Forelimb muscle (tissue), 1 donor: ENCODE measurements around the gene TCF4. TPM values are rescaled to one million over a fixed set of nuclear protein-coding genes. Genes with fewer than 3 reads are reported as not detected.

Experiments
- DNase-seq: peaks from one replicate; pipeline ENCODE4 v3.0.0-alpha.2; 2013; ENCODE audit warnings: low read depth
- polyA plus RNA-seq: library from polyadenylated mRNA; unstranded; fragments of 120-200 nt; gene quantifications from one replicate; pipeline ENCODE4 v1.2.1, GENCODE V29; 2013; ENCODE audit not compliant: insufficient read length

Gene TCF4
- polyA plus RNA-seq, 1 donor = 100 TPM

DNA sequence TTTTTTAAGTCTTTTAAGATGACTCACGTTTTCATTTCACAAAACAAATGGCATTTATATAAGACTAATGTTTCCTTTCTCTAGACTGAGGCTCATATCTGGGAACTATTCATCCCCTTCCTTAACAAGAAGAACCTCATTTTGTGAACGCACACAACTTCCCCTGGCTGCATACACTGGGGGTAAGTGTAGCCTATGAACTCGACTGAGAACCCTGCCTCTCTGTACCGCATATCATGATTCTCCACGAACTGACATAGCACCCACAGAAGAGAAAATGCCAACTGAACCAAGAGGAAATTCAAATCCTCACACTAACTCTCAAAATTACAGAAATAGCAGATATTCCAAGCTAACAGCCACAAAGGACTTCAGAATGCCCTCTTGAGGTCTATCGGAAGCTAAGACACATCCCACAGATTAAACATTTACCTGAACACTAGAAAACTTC is 236.7 kb downstream of the TCF4 start:
- DNase-seq = no peak

- DNase-seq = no peak
Measured at GRCh38 chr18:55349685-55350084, 238.3 kb downstream of the TCF4 start.

- DNase-seq = no peak
Measured at GRCh38 chr18:55346961-55347740, 240.8 kb downstream of the TCF4 start.

- DNase-seq = no peak
Measured at GRCh38 chr18:55346387-55346786, 241.6 kb downstream of the TCF4 start.

GRCh38 chr18:55345103-55345950 is 242.7 kb downstream of the TCF4 start:
- no peak for DNase-seq

GRCh38 chr18:55343396-55344073 is 244.5 kb downstream of the TCF4 start:
- DNase-seq = no peak

DNA sequence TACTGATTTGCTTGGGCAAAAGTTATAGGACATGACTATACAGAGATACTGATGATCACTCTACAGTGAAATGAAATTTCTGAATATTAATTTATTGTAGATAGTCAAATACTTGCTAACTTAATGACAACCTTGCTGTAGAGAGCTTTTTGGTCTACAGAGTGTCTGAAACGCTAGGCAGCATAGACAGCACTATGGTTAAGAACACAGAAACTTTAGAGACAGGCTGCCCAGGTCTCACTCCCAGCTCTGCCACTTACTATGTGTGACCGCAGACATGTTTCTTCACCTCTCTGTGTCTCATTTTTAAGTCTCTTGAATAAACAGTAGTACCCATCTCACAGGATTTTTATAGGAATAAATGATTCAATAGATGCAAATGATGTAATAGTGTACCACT is 247.0 kb downstream of the TCF4 start:
- no peak for DNase-seq

DNA sequence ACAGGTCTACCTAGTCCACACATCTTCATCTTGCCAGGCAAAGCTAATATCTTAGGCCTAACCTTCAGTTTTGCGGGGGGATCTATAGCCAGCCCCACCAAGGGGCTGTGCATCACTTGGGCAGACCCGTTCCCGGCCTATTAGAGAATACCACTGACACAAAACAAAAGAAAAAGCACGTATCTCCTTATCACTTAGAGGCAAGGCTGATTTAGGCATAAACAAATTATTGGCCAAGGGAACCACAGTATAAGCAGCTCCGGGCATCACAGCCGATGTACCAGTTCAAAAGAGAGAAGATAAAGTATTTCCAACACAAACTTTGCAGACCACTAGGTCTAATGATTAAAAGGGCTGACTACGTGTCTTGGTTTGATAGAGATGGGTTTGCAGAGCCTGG is 248.0 kb downstream of the TCF4 start:
- no peak for DNase-seq

- DNase-seq = no peak
Measured at GRCh38 chr18:55338978-55339650, 248.9 kb downstream of the TCF4 start.

GRCh38 chr18:55337908-55338521 is 250.0 kb downstream of the TCF4 start:
- no peak for DNase-seq

DNA sequence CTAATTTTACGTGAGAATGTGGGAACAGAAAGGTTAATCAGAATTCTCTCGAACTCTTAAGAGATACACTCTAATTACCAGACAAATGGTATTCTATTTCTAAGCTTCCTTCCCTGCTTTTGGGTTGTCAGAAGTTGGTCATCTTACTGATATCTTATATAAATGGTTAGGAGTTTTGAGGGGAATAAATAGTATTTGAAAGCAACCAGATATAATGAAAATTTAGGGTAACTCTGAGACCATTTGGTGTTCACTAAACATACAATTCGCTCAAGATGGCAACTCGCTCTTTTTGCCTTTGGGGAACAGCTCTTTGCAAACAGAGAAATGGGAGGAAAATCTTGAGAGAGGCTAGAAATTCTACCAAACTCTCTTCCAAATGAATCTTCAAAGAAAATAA is 250.9 kb downstream of the TCF4 start:
- no peak for DNase-seq

- DNase-seq = no peak
Measured at GRCh38 chr18:55336438-55337100, 251.4 kb downstream of the TCF4 start.

DNA sequence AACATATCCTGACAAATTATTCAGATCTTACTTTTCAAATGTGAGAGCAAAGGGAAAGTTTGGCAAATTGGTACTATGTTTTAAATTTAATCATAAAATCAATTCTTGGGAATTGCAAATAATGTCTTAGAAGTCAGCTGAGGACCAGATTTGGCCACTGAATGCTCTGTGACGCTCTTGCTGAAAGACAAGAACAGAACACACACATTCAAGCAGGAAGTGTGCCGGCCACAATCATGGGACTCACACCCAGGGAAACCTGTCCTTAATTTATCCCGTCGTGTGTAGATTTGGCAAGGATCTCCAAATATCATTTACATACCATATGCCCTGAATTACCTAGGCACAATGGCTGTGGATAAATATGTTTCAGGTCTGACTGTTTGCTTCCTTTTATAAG is 253.1 kb downstream of the TCF4 start:
- DNase-seq = no peak

GRCh38 chr18:55331301-55331700 is 256.7 kb downstream of the TCF4 start:
- DNase-seq = no peak

DNA sequence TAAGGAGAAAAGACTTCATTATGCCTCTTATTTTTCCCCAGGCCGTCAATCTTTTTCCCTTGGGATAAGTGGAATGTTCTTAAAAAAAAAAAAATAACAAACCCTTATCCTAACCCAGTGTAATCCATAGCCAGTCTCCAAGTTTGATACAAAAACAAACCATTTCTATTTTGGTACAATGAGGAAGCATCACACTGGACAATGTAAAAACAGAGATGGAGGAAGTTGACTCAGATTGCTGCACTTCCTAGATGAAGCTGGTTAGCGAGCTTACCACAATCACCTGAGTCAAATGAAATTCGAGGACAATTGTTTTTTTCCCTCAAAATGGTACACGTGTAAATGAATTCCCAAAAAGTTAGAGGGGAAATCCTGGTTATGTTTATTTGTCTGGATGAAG is 259.7 kb downstream of the TCF4 start:
- no peak for DNase-seq

DNA sequence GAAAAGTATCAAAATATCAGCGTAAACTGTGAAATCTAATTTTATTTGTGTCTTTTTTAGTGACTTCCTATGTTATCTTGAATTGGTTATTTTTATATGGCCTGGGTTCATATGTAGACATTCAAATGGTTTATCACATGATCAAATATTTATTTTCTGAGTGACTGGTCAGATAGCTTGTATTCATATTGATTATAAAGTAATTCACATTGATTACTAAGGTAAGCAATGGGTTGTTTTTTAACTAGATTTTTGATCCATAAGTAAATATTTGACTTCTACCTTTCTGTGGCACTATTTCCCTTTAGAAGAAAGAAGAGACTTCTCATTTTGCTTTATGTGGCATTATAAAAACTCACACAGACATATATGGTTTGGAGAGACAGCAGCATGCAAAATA is 260.5 kb downstream of the TCF4 start:
- DNase-seq = no peak

DNA sequence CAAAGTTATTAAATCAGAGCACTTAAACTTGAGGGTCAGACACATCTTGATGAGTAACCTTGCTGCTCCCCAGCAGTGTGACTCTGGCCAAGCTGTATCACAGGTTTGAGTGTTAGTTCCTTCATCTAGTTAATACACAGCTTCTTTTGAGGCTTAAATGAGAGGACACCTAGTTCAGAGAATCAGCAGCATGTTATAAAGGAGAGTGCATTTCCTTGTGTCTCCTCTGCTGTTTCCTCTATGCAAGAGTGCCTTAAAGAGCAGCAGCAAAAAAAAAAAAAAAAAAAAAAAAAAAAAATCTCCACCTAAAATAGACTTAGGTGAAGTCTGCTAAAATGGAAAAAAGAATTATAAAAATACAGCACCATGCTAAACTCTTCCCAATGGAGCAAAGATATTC is 261.9 kb downstream of the TCF4 start:
- no peak for DNase-seq

DNA sequence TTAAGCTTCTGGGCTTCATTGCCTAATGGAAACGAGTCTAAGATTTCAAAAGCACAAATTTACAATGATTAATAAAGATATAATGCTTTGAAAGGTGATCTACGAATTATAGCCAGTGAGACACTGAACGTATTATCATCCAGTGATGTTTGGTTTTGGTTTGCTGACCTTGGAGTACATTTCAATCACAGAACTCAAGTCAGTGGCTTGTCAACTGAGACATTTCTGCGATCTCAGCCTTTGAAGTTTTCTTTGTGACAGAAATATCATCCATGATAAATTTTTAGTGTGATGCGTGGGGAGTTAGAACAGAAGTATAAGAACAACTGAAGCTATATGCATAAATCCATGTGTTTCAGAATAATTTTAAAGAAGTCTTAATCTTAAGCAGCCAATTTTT is 263.8 kb downstream of the TCF4 start:
- no peak for DNase-seq

- no peak for DNase-seq
Measured at GRCh38 chr18:55323051-55323994, 264.7 kb downstream of the TCF4 start.
